Upper lobe of left lung (tissue), 6 donors: ENCODE measurements around the gene CHRNA4. TPM values are rescaled to one million over a fixed set of nuclear protein-coding genes. Genes with fewer than 3 reads are reported as not detected.
A peak's percentile ranks its signal among the peaks of the same experiment; 100 is the strongest.

ENCODE experiments used
- ATAC-seq, 2 donors: fragments of 200-7000 bp; cut with Tn5 transposase; one replicate each; pipeline ENCODE4 v1.9.1; 2022; ENCODE audit warnings: mild to moderate bottlenecking in 2 of 2, moderate library complexity in 2 of 2; ENCODE audit not compliant: low FRiP score in 2 of 2
- DNase-seq, 2 donors: peaks; one replicate each; pipeline ENCODE4 v3.0.0-alpha.2; 2019 to 2020
- H3K27ac ChIP-seq, 4 donors: fragments of 200-600 bp; sonication (generic); one replicate each; pipeline ENCODE4 v1.5.1; 2016 to 2019
- H3K27me3 ChIP-seq, 4 donors: fragments of 200-600 bp; sonication (generic); one replicate each; pipeline ENCODE4 v1.5.1; 2017 to 2019
- H3K36me3 ChIP-seq, 4 donors: fragments of 200-600 bp; sonication (generic); one replicate each; pipeline ENCODE4 v1.5.1; 2016 to 2019
- H3K4me1 ChIP-seq, 4 donors: fragments of 200-600 bp; sonication (generic); one replicate each; pipeline ENCODE4 v1.5.1; 2018 to 2019
- H3K4me3 ChIP-seq, 4 donors: fragments of 200-600 bp; sonication (generic); one replicate each; pipeline ENCODE4 v1.5.1; 2017 to 2019; ENCODE audit warnings: mild to moderate bottlenecking in 2 of 4, moderate library complexity in 1 of 4
- H3K9me3 ChIP-seq, 4 donors: fragments of 200-600 bp; sonication (generic); one replicate each; pipeline ENCODE4 v1.5.1; 2018 to 2019
- CTCF ChIP-seq, 6 experiments: fragments of 450-650 bp in 4 of 6; fragments of 200-600 bp in 2 of 6; sonication (generic) in 2 of 6; IDR thresholded peaks; one replicate each; pipeline ENCODE4 v1.5.1; 2016 to 2019; ENCODE audit warnings: antibody characterized with exemption in 6 of 6
- EP300 ChIP-seq, 4 donors: sonication (generic); formaldehyde crosslinking; IDR thresholded peaks; one replicate each; pipeline ENCODE4 v1.5.1; 2017; ENCODE audit warnings: antibody characterized with exemption in 4 of 4, control low read depth in 2 of 4
- POLR2A ChIP-seq, 4 donors: fragments of 450-650 bp; IDR thresholded peaks; one replicate each; pipeline ENCODE4 v1.5.1; 2016 to 2017; ENCODE audit warnings: antibody characterized with exemption in 4 of 4, mild to moderate bottlenecking in 2 of 4
- POLR2AphosphoS5 ChIP-seq, 2 donors: sonication (generic); formaldehyde crosslinking; IDR thresholded peaks; one replicate each; pipeline ENCODE4 v1.5.1; 2017; ENCODE audit warnings: antibody characterized with exemption in 2 of 2
- WGBS, 2 donors: methylation state at CpG; one replicate each; pipeline ENCODE4 v1.1.5; 2017 to 2018; 5-methylcytosine and 5-hydroxymethylcytosine counted together
- total RNA-seq, 6 donors: library from RNA; depleted of rRNA in 4 of 6; stranded (reverse); fragments of >200 nt in 4 of 6; gene quantifications; one replicate each; pipeline versions ENCODE4 v1.1.0 to v1.2.1, GENCODE V29; 2016 to 2021
- donor health status: DM: no; HTN: no; CAD: no; lungs with moderate emphysema.
- donor health status: DM: no; HTN: yes; CAD: no; lungs with severe emphysema.

Gene CHRNA4
- total RNA-seq, 6 donors from 2014 or later, result 0.10 TPM; not detected in 5

- no peaks in the 10 kb centered on the region for H3K36me3 ChIP-seq
- H3K27ac ChIP-seq, result no peak overlapping the region
- peaks cover 0 to 7% (median 0%) of the 10 kb centered on the region in 4 donors for H3K27me3 ChIP-seq
- DNase-seq, result peak in 1 of 2 donors; percentile 12
- WGBS, 2 donors, result 87% methylated on average over 18 of the region's 18 CpGs
- H3K4me1 ChIP-seq, result no peaks in the 10 kb centered on the region
- peaks cover 0 to 12% (median 6%) of the 10 kb centered on the region in 4 donors for H3K9me3 ChIP-seq
- no peak for ATAC-seq
- H3K4me3 ChIP-seq, result no peak overlapping the region
- no peak for TF ChIP-seq CTCF (IDR thresholded peaks at IDR 0.05)
- no peak for TF ChIP-seq POLR2AphosphoS5 (IDR thresholded peaks at IDR 0.05)
- no peak for TF ChIP-seq POLR2A (IDR thresholded peaks at IDR 0.05)
- TF ChIP-seq EP300 (IDR thresholded peaks at IDR 0.05), result no peak
Observed at GRCh38 chr20:63387917-63388316, 26.8 kb upstream of the CHRNA4 start.

GRCh38 chr20:63387393-63387792 lies 26.2 kb upstream of the CHRNA4 start:
- Histone ChIP-seq H3K27me3 (peaks cover 0 to 7% (median 0%) of the 10 kb centered on the region in 4 donors), H3K4me3 (no peak overlapping the region), H3K27ac (no peak overlapping the region), H3K4me1 (no peaks in the 10 kb centered on the region), H3K36me3 (no peaks in the 10 kb centered on the region), H3K9me3 (peaks cover 0 to 12% (median 6%) of the 10 kb centered on the region in 4 donors)
- DNase-seq (peak in 1 of 2 donors; percentile 30), ATAC-seq (peak in 1 of 2 donors; percentile 19)
- 87 to 93% methylated on average over 13 of the region's 13 CpGs for WGBS, 2 donors
- no peak for TF ChIP-seq EP300 (IDR thresholded peaks at IDR 0.05)
- no peak for TF ChIP-seq POLR2A (IDR thresholded peaks at IDR 0.05)
- no peak for TF ChIP-seq CTCF (IDR thresholded peaks at IDR 0.05)
- TF ChIP-seq POLR2AphosphoS5 (IDR thresholded peaks at IDR 0.05), result no peak

GRCh38 chr20:63386491-63386890 lies 25.3 kb upstream of the CHRNA4 start:
- Histone ChIP-seq H3K4me3 (no peak overlapping the region), H3K9me3 (peaks cover 0 to 12% (median 6%) of the 10 kb centered on the region in 4 donors), H3K4me1 (no peaks in the 10 kb centered on the region), H3K27me3 (peaks cover 0 to 7% (median 1%) of the 10 kb centered on the region in 4 donors), H3K27ac (no peak overlapping the region), H3K36me3 (no peaks in the 10 kb centered on the region)
- no peak for TF ChIP-seq CTCF (IDR thresholded peaks at IDR 0.05)
- TF ChIP-seq POLR2A (IDR thresholded peaks at IDR 0.05), result no peak
- TF ChIP-seq POLR2AphosphoS5 (IDR thresholded peaks at IDR 0.05), result no peak
- TF ChIP-seq EP300 (IDR thresholded peaks at IDR 0.05), result no peak
- 89 to 93% methylated on average over 18 of the region's 18 CpGs for WGBS, 2 donors
- ATAC-seq, result no peak
- peak in 1 of 2 donors; percentile 50 for DNase-seq

- no peak overlapping the region for H3K27ac ChIP-seq
- peaks cover 0 to 12% (median 6%) of the 10 kb centered on the region in 4 donors for H3K9me3 ChIP-seq
- H3K4me3 ChIP-seq, result no peak overlapping the region
- no peaks in the 10 kb centered on the region for H3K4me1 ChIP-seq
- DNase-seq, result no peak
- 77 to 92% methylated on average over 6 of the region's 6 CpGs for WGBS, 2 donors
- no peak for ATAC-seq
- TF ChIP-seq POLR2AphosphoS5 (IDR thresholded peaks at IDR 0.05) (no peak), EP300 (IDR thresholded peaks at IDR 0.05) (no peak), POLR2A (IDR thresholded peaks at IDR 0.05) (no peak), CTCF (IDR thresholded peaks at IDR 0.05) (no peak)
- H3K27me3 ChIP-seq, result peaks cover 0 to 7% (median 1%) of the 10 kb centered on the region in 4 donors
- no peaks in the 10 kb centered on the region for H3K36me3 ChIP-seq
Observed at GRCh38 chr20:63385819-63386218, 24.7 kb upstream of the CHRNA4 start.

- Histone ChIP-seq H3K36me3 (no peaks in the 10 kb centered on the region), H3K27me3 (peaks cover 0 to 7% (median 1%) of the 10 kb centered on the region in 4 donors), H3K9me3 (peaks cover 0 to 12% (median 6%) of the 10 kb centered on the region in 4 donors), H3K27ac (no peak overlapping the region), H3K4me1 (no peaks in the 10 kb centered on the region), H3K4me3 (no peak overlapping the region)
- TF ChIP-seq POLR2A (IDR thresholded peaks at IDR 0.05), result no peak
- TF ChIP-seq POLR2AphosphoS5 (IDR thresholded peaks at IDR 0.05), result no peak
- no peak for TF ChIP-seq CTCF (IDR thresholded peaks at IDR 0.05)
- no peak for TF ChIP-seq EP300 (IDR thresholded peaks at IDR 0.05)
- WGBS, 2 donors, result 76 to 90% methylated on average over 10 to 18 of the region's 18 CpGs
- DNase-seq, result peak in 1 of 2 donors; percentile 54
- no peak for ATAC-seq
Observed at GRCh38 chr20:63384336-63384735, 23.2 kb upstream of the CHRNA4 start.
